Measurements from ENCODE around the gene MBD6. TPM values are rescaled to one million over a fixed set of nuclear protein-coding genes. Genes with fewer than 3 reads are reported as not detected.
A peak's percentile ranks its signal among the peaks of the same experiment; 100 is the strongest.

Gene MBD6
- total RNA-seq, 1 donor from 2014 or later, result 63.3 TPM

GRCh38 chr12:57529831-57530230, 7.2 kb downstream of the MBD6 start:
- Mint-ChIP-seq H3K4me3 (no peak overlapping the region), H3K9me3 (no peaks in the 10 kb centered on the region), H3K36me3 (ENCODE audit: low read depth) (peaks cover 44% of the 10 kb centered on the region), H3K27ac (no peak overlapping the region), H3K4me1 (ENCODE audit: low read depth) (no peaks in the 10 kb centered on the region), H3K27me3 (ENCODE audit: insufficient read depth) (no peaks in the 10 kb centered on the region)
- intact Hi-C loops (cut with micrococcal nuclease), result no loop called here
- DNase-seq (ENCODE audit: low spot score), result no peak

- Mint-ChIP-seq H3K9me3 (no peaks in the 10 kb centered on the region), H3K27ac (no peak overlapping the region), H3K36me3 (ENCODE audit: low read depth) (peaks cover 48% of the 10 kb centered on the region), H3K4me1 (ENCODE audit: low read depth) (no peaks in the 10 kb centered on the region), H3K27me3 (ENCODE audit: insufficient read depth) (no peaks in the 10 kb centered on the region), H3K4me3 (no peak overlapping the region)
- no peak for DNase-seq (ENCODE audit: low spot score)
- intact Hi-C loops (cut with micrococcal nuclease), result no loop called here
Measured at GRCh38 chr12:57530396-57531142, 7.9 kb downstream of the MBD6 start.

GRCh38 chr12:57531836-57532235, 9.2 kb downstream of the MBD6 start:
- intact Hi-C loops (cut with micrococcal nuclease), result no loop called here
- H3K9me3 Mint-ChIP-seq, result no peaks in the 10 kb centered on the region
- no peak for DNase-seq (ENCODE audit: low spot score)
- H3K27ac Mint-ChIP-seq, result no peak overlapping the region
- no peaks in the 10 kb centered on the region for H3K27me3 Mint-ChIP-seq (ENCODE audit: insufficient read depth)
- H3K36me3 Mint-ChIP-seq (ENCODE audit: low read depth), result peaks cover 45% of the 10 kb centered on the region
- no peaks in the 10 kb centered on the region for H3K4me1 Mint-ChIP-seq (ENCODE audit: low read depth)
- H3K4me3 Mint-ChIP-seq, result no peak overlapping the region

GRCh38 chr12:57533108-57533507, 10.5 kb downstream of the MBD6 start:
- H3K27me3 Mint-ChIP-seq (ENCODE audit: insufficient read depth), result no peaks in the 10 kb centered on the region
- no peak overlapping the region for H3K4me3 Mint-ChIP-seq
- intact Hi-C loops (cut with micrococcal nuclease), result no loop called here
- H3K27ac Mint-ChIP-seq, result no peak overlapping the region
- H3K4me1 Mint-ChIP-seq (ENCODE audit: low read depth), result peaks cover 2% of the 10 kb centered on the region
- H3K9me3 Mint-ChIP-seq, result no peaks in the 10 kb centered on the region
- H3K36me3 Mint-ChIP-seq (ENCODE audit: low read depth), result peaks cover 41% of the 10 kb centered on the region
- no peak for DNase-seq (ENCODE audit: low spot score)

- Mint-ChIP-seq H3K4me3 (no peak overlapping the region), H3K9me3 (no peaks in the 10 kb centered on the region), H3K27me3 (ENCODE audit: insufficient read depth) (no peaks in the 10 kb centered on the region), H3K36me3 (ENCODE audit: low read depth) (peaks cover 37% of the 10 kb centered on the region), H3K4me1 (ENCODE audit: low read depth) (peaks cover 5% of the 10 kb centered on the region), H3K27ac (no peak overlapping the region)
- no peak for DNase-seq (ENCODE audit: low spot score)
- intact Hi-C loops (cut with micrococcal nuclease), result no loop called here
Measured at GRCh38 chr12:57534250-57534649, 11.6 kb downstream of the MBD6 start.

- Mint-ChIP-seq H3K27me3 (ENCODE audit: insufficient read depth) (no peaks in the 10 kb centered on the region), H3K36me3 (ENCODE audit: low read depth) (peaks cover 35% of the 10 kb centered on the region), H3K9me3 (no peaks in the 10 kb centered on the region), H3K4me1 (ENCODE audit: low read depth) (peaks cover 5% of the 10 kb centered on the region), H3K27ac (no peak overlapping the region), H3K4me3 (no peak overlapping the region)
- intact Hi-C loops (cut with micrococcal nuclease), result no loop called here
- no peak for DNase-seq (ENCODE audit: low spot score)
Measured at GRCh38 chr12:57534991-57535543, 12.4 kb downstream of the MBD6 start.

- H3K36me3 Mint-ChIP-seq (ENCODE audit: low read depth), result peaks cover 37% of the 10 kb centered on the region
- no peak overlapping the region for H3K4me3 Mint-ChIP-seq
- DNase-seq (ENCODE audit: low spot score), result no peak
- H3K4me1 Mint-ChIP-seq (ENCODE audit: low read depth), result peaks cover 5% of the 10 kb centered on the region
- intact Hi-C loops (cut with micrococcal nuclease), result no loop called here
- H3K27me3 Mint-ChIP-seq (ENCODE audit: insufficient read depth), result no peaks in the 10 kb centered on the region
- no peaks in the 10 kb centered on the region for H3K9me3 Mint-ChIP-seq
- H3K27ac Mint-ChIP-seq, result no peak overlapping the region
Measured at GRCh38 chr12:57535764-57536596, 13.4 kb downstream of the MBD6 start.

GRCh38 chr12:57536597-57536942, 13.9 kb downstream of the MBD6 start:
- Mint-ChIP-seq H3K9me3 (no peaks in the 10 kb centered on the region), H3K36me3 (ENCODE audit: low read depth) (peaks cover 37% of the 10 kb centered on the region), H3K27me3 (ENCODE audit: insufficient read depth) (no peaks in the 10 kb centered on the region), H3K4me1 (ENCODE audit: low read depth) (peaks cover 5% of the 10 kb centered on the region), H3K27ac (peak overlapping the region; percentile 24), H3K4me3 (no peak overlapping the region)
- no peak for DNase-seq (ENCODE audit: low spot score)
- intact Hi-C loops (cut with micrococcal nuclease), result no loop called here

GRCh38 chr12:57539134-57539768, 16.6 kb downstream of the MBD6 start:
- intact Hi-C loops (cut with micrococcal nuclease), result no loop called here
- Mint-ChIP-seq H3K27ac (no peak overlapping the region), H3K36me3 (ENCODE audit: low read depth) (peaks cover 25% of the 10 kb centered on the region), H3K9me3 (no peaks in the 10 kb centered on the region), H3K27me3 (ENCODE audit: insufficient read depth) (no peaks in the 10 kb centered on the region), H3K4me1 (ENCODE audit: low read depth) (peaks cover 14% of the 10 kb centered on the region), H3K4me3 (no peak overlapping the region)
- DNase-seq (ENCODE audit: low spot score), result no peak

- Mint-ChIP-seq H3K9me3 (no peaks in the 10 kb centered on the region), H3K36me3 (ENCODE audit: low read depth) (peaks cover 21% of the 10 kb centered on the region), H3K4me3 (no peak overlapping the region), H3K27me3 (ENCODE audit: insufficient read depth) (no peaks in the 10 kb centered on the region), H3K27ac (no peak overlapping the region), H3K4me1 (ENCODE audit: low read depth) (peaks cover 28% of the 10 kb centered on the region)
- no peak for DNase-seq (ENCODE audit: low spot score)
- intact Hi-C loops (cut with micrococcal nuclease), result no loop called here
Measured at GRCh38 chr12:57541001-57541400, 18.4 kb downstream of the MBD6 start.

- Mint-ChIP-seq H3K4me3 (no peak overlapping the region), H3K9me3 (no peaks in the 10 kb centered on the region), H3K4me1 (ENCODE audit: low read depth) (peaks cover 31% of the 10 kb centered on the region), H3K27ac (no peak overlapping the region), H3K36me3 (ENCODE audit: low read depth) (peaks cover 23% of the 10 kb centered on the region), H3K27me3 (ENCODE audit: insufficient read depth) (no peaks in the 10 kb centered on the region)
- DNase-seq (ENCODE audit: low spot score), result no peak
- intact Hi-C loops (cut with micrococcal nuclease), result no loop called here
Measured at GRCh38 chr12:57541717-57542116, 19.1 kb downstream of the MBD6 start.

GRCh38 chr12:57543581-57543980, 21.0 kb downstream of the MBD6 start:
- intact Hi-C loops (cut with micrococcal nuclease), result no loop called here
- Mint-ChIP-seq H3K4me3 (no peak overlapping the region), H3K27ac (no peak overlapping the region), H3K36me3 (ENCODE audit: low read depth) (peaks cover 17% of the 10 kb centered on the region), H3K4me1 (ENCODE audit: low read depth) (peaks cover 36% of the 10 kb centered on the region), H3K9me3 (no peaks in the 10 kb centered on the region), H3K27me3 (ENCODE audit: insufficient read depth) (peaks cover 6% of the 10 kb centered on the region)
- no peak for DNase-seq (ENCODE audit: low spot score)

All from activated T-helper 1 cell treated with anti-CD3 and anti-CD28 coated beads, Interleukin-12 subunit alpha, Interleukin-12 subunit beta, Interleukin-2, Interleukin-4 antibody, amounts not matched to agents 30 ng/mL and 10 ng/mL and 1 ng/mL, durations not matched to agents 14 hours and 24 hours and 36 hours (primary cell).